KMS-11 (cell line): Measurements from ENCODE around the gene CPPED1.

Source experiments
- H2AFZ ChIP-seq: fragments of 200-600 bp; sonication (generic); 2 replicates; pipeline ENCODE4 v1.6.1; 2016; ENCODE audit warnings: antibody characterized with exemption, mixed run types, low read depth
- H3K27ac ChIP-seq: fragments of 200-600 bp; sonication (generic); 2 replicates; pipeline ENCODE4 v1.6.1; 2016; ENCODE audit warnings: mild to moderate bottlenecking, mixed run types
- H3K27me3 ChIP-seq: fragments of 200-600 bp; sonication (generic); 2 replicates; pipeline ENCODE4 v1.6.1; 2017; ENCODE audit warnings: mild to moderate bottlenecking, low read depth, mixed run types, moderate library complexity; ENCODE audit not compliant: insufficient read depth
- H3K36me3 ChIP-seq: fragments of 200-600 bp; sonication (generic); 2 replicates; pipeline ENCODE4 v1.6.1; 2017; ENCODE audit warnings: mild to moderate bottlenecking, mixed run types; ENCODE audit not compliant: insufficient read depth
- H3K4me1 ChIP-seq: fragments of 200-600 bp; sonication (generic); 2 replicates; pipeline ENCODE4 v1.6.1; 2016; ENCODE audit warnings: mild to moderate bottlenecking, low read depth, mixed run types; ENCODE audit not compliant: poor library complexity, severe bottlenecking
- H3K4me2 ChIP-seq: fragments of 200-600 bp; sonication (generic); 2 replicates; pipeline ENCODE4 v1.7.0; 2016; ENCODE audit warnings: mild to moderate bottlenecking, mixed run types
- H3K4me3 ChIP-seq: fragments of 200-600 bp; sonication (generic); IDR thresholded peaks from 2 replicates; pipeline ENCODE4 v1.6.1; 2017; ENCODE audit warnings: low read depth, low read length, mixed read lengths; ENCODE audit not compliant: insufficient read depth
- H3K79me2 ChIP-seq: fragments of 200-600 bp; sonication (generic); 2 replicates; pipeline ENCODE4 v1.6.1; 2016; ENCODE audit warnings: low read depth, mixed run types; ENCODE audit not compliant: insufficient read depth
- H3K9ac ChIP-seq: fragments of 200-600 bp; sonication (generic); 2 replicates; pipeline ENCODE4 v1.6.1; 2016; ENCODE audit warnings: mild to moderate bottlenecking, mixed run types
- H4K20me1 ChIP-seq: fragments of 200-600 bp; sonication (generic); 2 replicates; pipeline ENCODE4 v1.6.1; 2016; ENCODE audit warnings: mild to moderate bottlenecking, mixed run types; ENCODE audit not compliant: insufficient read depth
- CTCF ChIP-seq: fragments of 200-600 bp; sonication (generic); conservative IDR thresholded peaks from 2 replicates; pipeline ENCODE4 v1.6.1; 2017; ENCODE audit warnings: low read depth, mild to moderate bottlenecking, antibody characterized with exemption, low read length, moderate library complexity, mixed read lengths

Gene CPPED1

GRCh38 chr16:12728469-12728868 lies 75.2 kb downstream of the CPPED1 start:
- Histone ChIP-seq H4K20me1 (no peaks in the 10 kb centered on the region), H3K4me1 (no peaks in the 10 kb centered on the region), H3K79me2 (no peaks in the 10 kb centered on the region), H3K27me3 (no peaks in the 10 kb centered on the region), H3K4me3 (no peak overlapping the region), H3K9ac (no peak overlapping the region), H3K27ac (no peak overlapping the region), H3K4me2 (no peak overlapping the region), H3K36me3 (no peaks in the 10 kb centered on the region), H2AFZ (no peak overlapping the region)
- no peak for TF ChIP-seq CTCF

GRCh38 chr16:12724226-12724625 lies 79.5 kb downstream of the CPPED1 start:
- H3K27ac ChIP-seq: no peak overlapping the region
- no peaks in the 10 kb centered on the region for H3K79me2 ChIP-seq
- no peak overlapping the region for H3K9ac ChIP-seq
- TF ChIP-seq CTCF: no peak
- H2AFZ ChIP-seq: no peak overlapping the region
- no peaks in the 10 kb centered on the region for H3K27me3 ChIP-seq
- no peaks in the 10 kb centered on the region for H3K4me1 ChIP-seq
- H3K4me2 ChIP-seq: no peak overlapping the region
- no peaks in the 10 kb centered on the region for H3K36me3 ChIP-seq
- no peaks in the 10 kb centered on the region for H4K20me1 ChIP-seq
- H3K4me3 ChIP-seq: no peak overlapping the region

- Histone ChIP-seq H3K27me3 (no peaks in the 10 kb centered on the region), H4K20me1 (no peaks in the 10 kb centered on the region), H2AFZ (no peak overlapping the region), H3K9ac (no peak overlapping the region), H3K79me2 (no peaks in the 10 kb centered on the region), H3K4me1 (no peaks in the 10 kb centered on the region), H3K4me2 (no peak overlapping the region), H3K27ac (no peak overlapping the region), H3K4me3 (no peak overlapping the region), H3K36me3 (no peaks in the 10 kb centered on the region)
- TF ChIP-seq CTCF: no peak
Measured at GRCh38 chr16:12723681-12724080, 80.0 kb downstream of the CPPED1 start.

GRCh38 chr16:12721841-12722421 lies 81.8 kb downstream of the CPPED1 start:
- Histone ChIP-seq H3K4me2 (no peak overlapping the region), H3K27ac (no peak overlapping the region), H3K27me3 (no peaks in the 10 kb centered on the region), H3K79me2 (no peaks in the 10 kb centered on the region), H3K4me1 (no peaks in the 10 kb centered on the region), H4K20me1 (no peaks in the 10 kb centered on the region), H3K36me3 (no peaks in the 10 kb centered on the region), H3K9ac (no peak overlapping the region), H2AFZ (no peak overlapping the region), H3K4me3 (no peak overlapping the region)
- no peak for TF ChIP-seq CTCF
